NCI-H1694 treated with DMSO at 0.1 percent for 48 hours (cell line): ENCODE results near the gene ZNF205.
"Not testable (repeated sequence)": the region's sequence is repeated elsewhere in the genome, so short reads cannot be mapped to it uniquely, and the experiment has no call there.

ENCODE experiments used
- DNase-seq: peaks from one replicate; lab custom pipeline; 2025; lab: John Stamatoyannopoulos, UW

The ZNF205 gene

DNA sequence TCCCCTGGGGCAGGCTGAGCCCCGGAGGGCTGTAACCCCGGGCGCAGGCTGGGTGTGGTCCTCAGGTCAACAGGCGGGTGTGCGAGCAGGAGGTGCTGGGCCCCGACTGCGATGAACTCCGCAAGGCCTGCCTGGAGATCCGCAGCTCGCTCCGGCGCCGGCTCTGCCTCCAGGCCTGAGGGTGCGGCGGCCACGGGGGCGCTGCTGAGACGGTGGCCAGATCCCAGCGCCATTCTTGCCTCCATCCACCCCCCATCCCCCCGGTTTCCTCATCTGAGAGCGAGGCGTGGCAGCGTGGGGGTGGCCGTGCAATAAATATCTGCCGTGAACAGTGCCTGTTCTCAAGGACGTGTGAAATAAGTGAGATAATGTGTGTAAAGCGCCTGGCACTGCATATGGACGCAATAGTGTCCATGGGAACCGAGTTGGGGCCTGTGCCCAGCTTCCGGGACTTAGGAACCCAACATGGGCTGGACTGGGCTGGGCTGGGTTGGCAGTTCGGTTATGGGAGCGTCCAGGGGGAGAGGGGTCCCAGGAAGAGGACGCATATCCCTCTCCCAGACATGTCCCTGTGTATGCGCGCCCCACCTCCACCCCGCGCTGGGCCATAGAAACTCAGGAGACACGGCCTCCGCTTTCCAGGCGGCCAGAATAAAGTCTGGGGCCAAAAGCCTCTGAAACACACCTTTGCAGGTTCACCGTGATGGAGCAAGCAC, 37.4 kb downstream of the ZNF205 start:
- DNase-seq = peak; percentile 12

DNA sequence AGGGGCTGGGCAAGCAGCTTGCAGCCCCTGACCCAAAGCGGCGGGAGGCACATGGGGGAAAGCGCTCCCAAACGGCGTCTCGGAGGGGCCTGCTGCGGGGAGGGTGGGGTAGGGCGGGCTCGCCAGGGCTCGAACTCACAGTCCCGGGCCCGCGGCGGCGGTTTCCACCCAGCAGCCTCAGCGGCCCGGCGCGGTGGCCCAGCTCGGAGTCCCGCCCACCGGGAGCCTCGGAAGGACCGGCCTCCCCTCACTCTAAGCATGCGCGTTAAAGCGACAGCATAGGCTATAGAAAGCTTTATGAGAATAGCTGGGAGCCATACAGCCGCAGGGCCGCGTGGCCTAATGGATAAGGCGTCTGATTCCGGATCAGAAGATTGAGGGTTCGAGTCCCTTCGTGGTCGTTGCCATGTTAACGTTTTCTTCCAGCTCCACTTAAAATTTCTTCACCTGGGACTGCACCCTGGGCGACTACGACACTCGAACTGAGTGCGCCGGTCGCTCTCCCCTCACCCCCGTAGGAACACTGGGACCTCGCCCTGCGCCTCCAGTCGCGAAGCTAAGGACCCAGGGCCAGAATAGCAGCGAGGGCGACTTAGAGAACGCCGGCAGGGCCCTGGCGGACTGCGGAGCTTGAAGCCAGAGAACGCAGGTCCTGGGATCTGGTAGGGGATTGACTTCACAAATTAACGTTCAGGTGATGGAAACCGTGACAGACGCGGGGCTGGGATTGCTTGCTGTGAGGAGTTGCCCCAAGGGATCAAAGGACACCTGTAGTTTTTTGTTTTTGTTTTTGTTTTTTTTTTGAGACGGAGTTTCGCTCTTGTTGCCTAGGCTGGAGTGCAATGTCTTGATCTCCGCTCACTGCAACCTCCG, 38.2 kb downstream of the ZNF205 start:
- peak; percentile 92 for DNase-seq

GRCh38 chr16:3152027-3152276, 39.6 kb downstream of the ZNF205 start:
- DNase-seq = no peak

DNA sequence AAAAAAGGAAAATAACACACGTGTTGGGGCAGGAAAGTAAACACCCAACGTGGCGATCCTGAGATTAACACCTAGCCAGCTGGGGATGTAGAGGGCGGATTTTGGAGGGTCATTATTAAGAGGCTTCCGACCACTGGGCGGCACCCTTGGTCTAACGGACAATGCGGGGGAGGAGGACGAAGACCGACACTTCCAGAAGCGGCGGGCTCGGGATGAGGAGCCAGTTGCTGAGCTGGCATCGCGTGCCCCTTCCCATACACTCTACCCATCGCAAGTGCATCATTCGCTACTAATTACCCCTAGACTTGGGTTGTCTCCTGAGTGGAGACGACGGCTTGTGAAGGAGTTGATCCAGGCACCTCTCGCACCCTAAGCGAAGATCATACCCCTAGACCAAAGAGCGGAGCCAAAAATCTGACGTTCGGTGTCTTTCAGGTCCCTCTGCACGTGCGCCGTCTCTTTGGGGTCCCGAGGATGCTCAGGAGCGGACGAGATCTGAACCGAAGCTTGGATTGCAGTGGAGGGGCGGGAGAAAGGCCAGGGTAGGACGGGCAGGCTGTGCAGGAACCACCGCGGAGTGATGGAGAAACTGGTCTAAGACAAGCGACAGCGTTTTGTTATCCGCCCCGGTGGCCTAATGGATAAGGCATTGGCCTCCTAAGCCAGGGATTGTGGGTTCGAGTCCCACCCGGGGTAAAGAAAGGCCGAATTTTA, 40.0 kb downstream of the ZNF205 start:
- DNase-seq = peak; percentile 90

GRCh38 chr16:3152991-3153368, 40.6 kb downstream of the ZNF205 start:
- no peak for DNase-seq

DNA sequence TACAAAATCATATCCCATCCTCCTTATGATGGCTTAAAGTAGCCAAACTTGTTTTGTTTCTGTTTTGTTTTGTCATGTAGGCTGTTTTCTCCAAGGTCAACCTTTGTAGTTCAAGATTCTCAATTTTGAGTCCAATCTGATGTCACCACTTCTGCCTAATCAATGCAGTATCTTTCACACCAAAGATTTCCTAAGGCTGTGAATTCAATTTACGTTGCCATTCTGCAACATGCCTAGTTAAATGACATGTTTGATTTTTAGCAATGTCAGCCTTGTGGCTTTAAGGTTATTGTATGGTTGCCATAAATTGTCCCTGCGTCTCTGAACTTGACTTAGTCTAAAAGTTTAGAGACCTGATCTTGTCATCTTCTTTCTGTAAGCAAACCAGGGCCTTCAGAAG, 42.8 kb downstream of the ZNF205 start:
- no peak for DNase-seq

DNA sequence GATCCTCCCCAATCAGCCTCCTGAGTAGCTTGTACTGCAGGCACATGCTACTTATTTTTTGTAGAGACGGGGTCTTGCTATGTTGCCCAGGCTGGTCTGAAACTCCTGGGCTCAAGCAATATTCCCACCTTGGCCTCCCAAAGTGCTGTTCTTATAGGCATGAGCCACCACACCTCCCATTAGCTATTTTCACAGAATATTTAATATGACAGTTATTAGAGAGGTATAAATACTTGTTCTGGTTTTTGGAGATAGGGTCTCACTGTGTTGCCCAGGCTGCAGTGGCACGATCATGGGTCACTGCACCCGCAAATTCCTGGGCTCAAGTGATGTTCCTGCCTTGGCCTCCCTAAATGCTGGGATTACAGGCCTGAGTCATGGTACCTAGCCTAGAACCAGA, 43.6 kb downstream of the ZNF205 start:
- no peak for DNase-seq

- DNase-seq = peak; percentile 86
Measured at GRCh38 chr16:3157229-3158025, 45.0 kb downstream of the ZNF205 start.

DNA sequence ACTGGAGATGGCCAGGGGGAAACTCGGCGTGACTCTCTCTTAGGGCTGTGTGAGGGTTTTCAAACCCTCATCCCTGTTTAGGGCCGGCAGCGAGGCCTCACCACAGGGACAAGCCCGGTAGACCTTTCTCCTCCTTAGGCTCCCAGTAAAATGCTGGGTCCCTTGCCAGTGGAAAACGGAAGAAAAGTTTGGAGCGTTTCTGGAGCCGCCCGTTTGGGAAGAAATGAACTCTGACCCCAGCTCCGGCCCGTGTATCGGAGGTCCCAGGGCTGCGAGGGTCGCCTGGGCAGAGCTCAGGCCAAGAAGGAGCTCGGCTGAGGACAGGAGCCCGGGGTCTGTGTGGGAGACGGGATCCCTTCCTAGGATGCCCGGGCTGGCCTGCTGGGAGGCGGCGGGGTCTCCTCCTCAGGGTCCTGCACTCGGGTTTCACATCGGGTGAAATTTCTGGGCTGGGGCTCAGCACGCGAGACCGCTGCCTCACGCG, 45.7 kb downstream of the ZNF205 start:
- no peak for DNase-seq

- DNase-seq = peak; percentile 13
Measured at GRCh38 chr16:3158510-3159314, 46.3 kb downstream of the ZNF205 start.

DNA sequence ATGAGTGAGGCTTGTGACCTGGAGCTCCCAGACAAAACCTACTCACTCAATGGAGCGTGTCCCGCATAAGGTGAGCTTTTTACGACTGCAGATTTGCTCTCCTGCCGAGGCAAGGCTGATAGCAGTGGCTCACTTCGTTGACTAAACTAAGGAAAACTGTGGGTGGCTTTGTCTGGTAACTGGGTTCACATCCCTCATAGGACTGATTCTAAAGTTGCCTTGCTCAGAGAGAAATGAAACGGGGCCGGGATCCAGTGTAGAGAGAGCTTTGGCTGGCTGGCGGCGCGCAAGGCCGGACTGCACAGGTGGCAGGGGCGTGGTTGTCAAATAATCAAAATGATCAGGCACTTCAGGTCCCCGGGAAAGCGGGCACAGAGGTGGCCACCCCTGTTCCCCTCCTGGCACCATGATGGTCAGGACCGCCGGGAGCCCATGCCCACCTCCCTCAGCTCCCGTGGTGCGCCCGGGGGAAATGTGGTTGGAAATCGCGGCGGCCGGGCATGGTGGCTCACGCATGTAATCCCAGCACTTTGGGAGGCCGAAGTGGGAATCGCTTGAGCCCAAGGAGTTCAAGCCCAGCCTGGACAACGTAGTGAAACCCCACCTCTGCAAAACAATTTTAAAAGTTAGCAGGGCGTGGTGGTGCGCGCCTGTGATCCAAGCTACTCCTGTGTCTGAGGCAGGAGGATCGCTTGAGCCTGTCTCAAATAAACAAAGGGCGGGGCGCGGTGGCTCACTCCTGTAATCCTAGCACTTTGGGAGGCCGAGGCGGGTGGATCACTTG, 49.0 kb downstream of the ZNF205 start:
- no peak for DNase-seq

DNA sequence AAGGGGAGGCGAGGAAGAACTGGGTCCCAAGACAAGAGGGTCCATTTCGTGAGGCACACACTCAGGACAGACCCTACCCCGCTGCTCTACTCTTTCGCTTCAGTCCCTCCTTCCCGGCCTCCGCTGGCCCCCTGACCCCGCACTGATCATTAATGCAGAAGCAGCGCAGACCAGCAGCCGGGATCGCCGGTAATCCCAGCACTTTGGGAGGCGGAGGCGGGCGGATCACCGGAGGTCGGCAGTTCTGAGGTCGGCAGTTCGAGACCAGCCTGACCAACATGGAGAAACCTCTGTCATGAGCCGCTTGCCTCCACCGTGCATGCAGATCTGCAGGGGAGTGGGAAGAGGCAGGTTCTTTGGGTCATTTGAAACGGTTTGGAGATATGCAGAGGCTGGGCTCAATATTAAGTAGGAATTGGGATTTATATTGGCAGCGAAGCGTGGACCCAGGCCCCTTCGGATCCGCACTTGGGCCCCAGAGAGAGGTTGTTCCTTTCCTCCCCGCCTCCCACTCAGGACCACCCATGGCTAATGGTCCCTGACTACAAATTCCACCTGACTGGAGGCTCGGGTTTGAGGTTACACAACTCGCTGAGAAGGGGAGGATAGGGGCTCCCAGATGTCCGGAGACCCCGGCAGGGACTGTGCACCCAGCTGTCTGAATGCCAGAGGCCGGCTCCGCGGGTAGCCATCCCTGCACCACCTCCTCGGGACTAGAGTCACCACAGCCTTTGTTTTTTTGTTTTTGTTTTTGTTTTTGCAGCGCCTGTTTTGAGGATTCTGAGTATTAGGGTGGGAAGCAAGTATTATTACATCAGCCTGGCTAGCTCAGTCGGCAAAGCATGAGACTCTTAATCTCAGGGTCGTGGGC, 52.0 kb downstream of the ZNF205 start:
- no peak for DNase-seq

- DNase-seq = no peak
Measured at GRCh38 chr16:3165111-3165822, 52.9 kb downstream of the ZNF205 start.

- no peak for DNase-seq
Measured at GRCh38 chr16:3166505-3166886, 54.1 kb downstream of the ZNF205 start.

GRCh38 chr16:3168729-3169128, 56.3 kb downstream of the ZNF205 start:
- DNase-seq = not testable (repeated sequence)
